GM18868 (cell line): ENCODE results near the gene CIAO2A.
"Not testable (repeated sequence)": the region's sequence is repeated elsewhere in the genome, so short reads cannot be mapped to it uniquely, and the experiment has no call there.

ENCODE experiments used
- ATAC-seq: cut with Tn5 transposase; IDR thresholded peaks from one replicate; pipeline ENCODE4 v1.9.1; 2021; ENCODE audit warnings: mild to moderate bottlenecking, moderate library complexity; ENCODE audit not compliant: unreplicated experiment

CIAO2A gene

GRCh38 chr15:64093627-64094417, at the start of gene CIAO2A:
Gene CIAO2A (minus strand): TSS chr15:64093838. CDS start chr15:64093768, 70 bp downstream.
- peak; percentile 66 for ATAC-seq

GRCh38 chr15:64143276-64143675, 49.6 kb upstream of the CIAO2A start:
- ATAC-seq = no peak

- ATAC-seq = no peak
Observed at GRCh38 chr15:64141798-64142512, 48.3 kb upstream of the CIAO2A start.

GRCh38 chr15:64138331-64138941, 44.8 kb upstream of the CIAO2A start:
- no peak for ATAC-seq

GRCh38 chr15:64137226-64137833, 43.7 kb upstream of the CIAO2A start:
- no peak for ATAC-seq

- ATAC-seq = no peak
Observed at GRCh38 chr15:64136347-64136746, 42.7 kb upstream of the CIAO2A start.

- ATAC-seq = no peak
Observed at GRCh38 chr15:64134345-64134829, 40.7 kb upstream of the CIAO2A start.

- ATAC-seq = no peak
Observed at GRCh38 chr15:64133623-64134344, 40.1 kb upstream of the CIAO2A start.

GRCh38 chr15:64132217-64132616, 38.6 kb upstream of the CIAO2A start:
- no peak for ATAC-seq

- no peak for ATAC-seq
Observed at GRCh38 chr15:64131547-64131946, 37.9 kb upstream of the CIAO2A start.

- ATAC-seq = no peak
Observed at GRCh38 chr15:64130159-64130558, 36.5 kb upstream of the CIAO2A start.

- no peak for ATAC-seq
Observed at GRCh38 chr15:64127521-64128270, 34.1 kb upstream of the CIAO2A start.

GRCh38 chr15:64125978-64126377, 32.3 kb upstream of the CIAO2A start:
- ATAC-seq = no peak

GRCh38 chr15:64122936-64123351, 29.3 kb upstream of the CIAO2A start:
- ATAC-seq = no peak

GRCh38 chr15:64122444-64122843, 28.8 kb upstream of the CIAO2A start:
- no peak for ATAC-seq

GRCh38 chr15:64121614-64122013, 28.0 kb upstream of the CIAO2A start:
- ATAC-seq = no peak

- not testable (repeated sequence) for ATAC-seq
Observed at GRCh38 chr15:64120322-64120721, 26.7 kb upstream of the CIAO2A start.

GRCh38 chr15:64117759-64118487, 24.3 kb upstream of the CIAO2A start:
- no peak for ATAC-seq

GRCh38 chr15:64112904-64113303, 19.3 kb upstream of the CIAO2A start:
- no peak for ATAC-seq
